GM21723 (cell line): Measurements from ENCODE around the gene PRSS23.

Experiments used
- ATAC-seq: cut with Tn5 transposase; IDR thresholded peaks from one replicate; pipeline ENCODE4 v1.9.1; 2021; ENCODE audit warnings: mild to moderate bottlenecking, moderate library complexity; ENCODE audit not compliant: unreplicated experiment

PRSS23 gene

DNA sequence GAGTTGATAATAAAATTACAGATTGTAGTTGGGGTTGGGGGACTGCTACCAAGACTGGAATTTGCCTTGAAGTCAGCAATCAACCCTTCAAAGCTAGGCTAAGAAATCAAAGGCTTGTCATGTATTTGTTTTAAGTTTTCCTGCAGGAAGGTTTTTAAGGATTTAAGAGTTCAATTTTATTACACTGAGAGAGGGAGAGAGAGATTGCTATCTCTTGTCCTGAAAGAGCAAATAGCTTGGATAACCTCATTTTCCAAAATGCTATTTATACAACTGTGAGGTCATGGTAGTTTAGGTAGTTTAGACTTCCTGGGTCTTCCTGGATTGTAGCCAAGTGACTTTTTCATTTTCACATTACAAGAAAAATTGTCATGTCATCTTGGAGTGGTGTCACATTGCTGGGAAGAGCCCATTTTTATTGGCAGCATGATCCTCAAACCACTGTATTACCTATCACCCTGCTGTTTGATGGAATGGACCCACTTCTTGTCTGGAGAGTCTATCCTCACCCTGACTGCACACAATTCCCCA is 10.1 kb upstream of the PRSS23 start:
- no peak for ATAC-seq

DNA sequence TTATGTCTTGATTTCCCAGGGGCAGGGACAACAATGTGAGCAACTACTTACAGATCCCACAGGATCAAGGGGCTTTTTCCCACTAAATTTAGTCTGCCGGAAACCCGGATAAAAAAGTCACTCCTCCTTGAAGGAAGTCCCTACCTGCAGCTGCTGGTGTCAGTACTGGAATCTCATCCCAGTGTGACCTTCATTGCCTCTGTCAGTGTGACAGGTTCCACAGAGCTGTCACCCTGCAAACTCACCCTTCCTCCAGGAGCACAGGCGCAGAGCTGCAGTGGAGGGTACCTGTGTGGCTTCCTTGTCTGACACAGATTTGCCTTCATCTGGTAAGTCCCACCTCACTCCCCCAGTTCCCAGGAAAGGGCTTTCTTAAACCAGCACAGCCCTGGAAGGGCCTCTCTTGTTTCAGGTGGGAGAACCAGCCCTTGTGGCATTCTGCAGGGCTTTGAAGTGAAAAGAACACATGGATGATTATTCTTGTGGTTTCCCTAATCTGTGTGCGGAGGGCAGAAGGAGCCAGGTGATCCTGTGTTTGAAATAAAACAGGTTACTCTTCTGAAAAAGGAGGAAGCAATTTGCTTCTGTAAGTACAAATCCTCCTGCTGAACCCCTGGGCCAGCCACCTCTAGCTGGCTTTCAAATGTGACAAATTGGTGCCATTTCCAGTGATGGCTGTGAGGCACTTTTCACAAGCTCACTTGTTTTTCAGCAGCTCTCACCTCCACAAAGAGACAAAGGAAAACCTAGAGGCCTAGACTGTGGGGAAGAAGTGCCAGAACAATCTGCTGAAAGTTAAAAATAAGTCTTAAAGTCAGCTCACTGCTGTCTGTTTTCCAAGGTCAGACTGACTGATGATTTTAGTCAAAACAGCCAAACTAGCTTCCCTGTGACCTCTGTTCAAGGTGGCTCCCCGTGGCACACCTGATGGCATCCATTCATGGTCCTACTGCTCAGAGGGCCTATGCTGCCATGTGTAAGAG is 9.2 kb upstream of the PRSS23 start:
- no peak for ATAC-seq

DNA sequence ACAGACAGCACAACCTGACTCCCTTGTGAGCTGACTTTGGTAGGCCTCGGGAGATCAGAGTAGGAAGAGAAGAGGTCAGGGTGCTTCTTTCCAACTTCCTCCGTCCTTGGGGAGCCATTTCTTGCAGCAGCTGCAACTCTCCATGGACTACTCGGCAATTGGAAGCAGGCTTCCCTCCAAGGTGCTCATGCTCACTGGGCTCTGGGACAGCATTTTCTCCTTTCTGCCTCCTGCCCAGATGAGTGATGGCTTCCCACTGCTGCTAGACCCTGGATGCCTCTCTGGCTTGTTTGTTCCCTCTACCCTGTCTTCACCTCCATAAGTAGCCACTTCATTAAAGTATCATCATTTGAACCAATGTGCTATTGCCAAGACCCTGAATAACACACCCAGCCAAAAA is 8.2 kb upstream of the PRSS23 start:
- no peak for ATAC-seq

DNA sequence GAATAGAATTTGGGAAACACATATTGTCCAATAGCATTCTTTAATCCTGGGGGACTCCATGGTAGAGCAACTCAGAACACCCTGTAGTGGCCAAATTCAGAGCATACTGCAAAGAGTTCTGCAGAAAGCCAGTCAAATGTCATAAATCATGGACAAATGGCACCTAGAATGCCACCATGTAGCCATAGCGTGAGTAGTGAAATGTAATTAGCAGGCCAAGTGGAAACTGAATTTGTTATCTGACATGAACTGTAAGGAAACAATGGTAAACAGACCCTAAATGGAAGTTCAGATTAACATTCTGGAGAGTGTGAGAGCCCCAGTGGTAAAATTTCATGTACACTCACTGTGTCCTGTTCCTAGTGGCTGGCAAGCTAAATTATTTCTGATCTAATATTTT is 7.0 kb upstream of the PRSS23 start:
- no peak for ATAC-seq

DNA sequence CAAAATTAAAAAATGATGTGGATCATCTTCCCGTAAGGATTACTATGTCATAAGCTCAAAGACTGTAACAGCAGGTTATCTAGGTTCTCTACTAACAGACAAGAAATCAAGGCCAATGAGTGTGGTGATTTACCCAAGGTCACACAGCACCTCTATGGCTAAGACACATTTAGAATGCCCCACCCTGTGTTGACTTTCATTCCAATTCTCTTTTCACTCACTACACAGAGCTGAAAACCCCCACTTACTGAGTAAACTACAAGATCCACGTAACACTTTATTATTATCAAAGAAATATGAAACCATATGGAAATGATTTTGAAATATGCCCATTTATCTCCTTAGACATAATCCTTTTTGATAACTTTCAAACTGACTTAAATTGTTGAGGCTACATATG is 4.8 kb upstream of the PRSS23 start:
- ATAC-seq = no peak

DNA sequence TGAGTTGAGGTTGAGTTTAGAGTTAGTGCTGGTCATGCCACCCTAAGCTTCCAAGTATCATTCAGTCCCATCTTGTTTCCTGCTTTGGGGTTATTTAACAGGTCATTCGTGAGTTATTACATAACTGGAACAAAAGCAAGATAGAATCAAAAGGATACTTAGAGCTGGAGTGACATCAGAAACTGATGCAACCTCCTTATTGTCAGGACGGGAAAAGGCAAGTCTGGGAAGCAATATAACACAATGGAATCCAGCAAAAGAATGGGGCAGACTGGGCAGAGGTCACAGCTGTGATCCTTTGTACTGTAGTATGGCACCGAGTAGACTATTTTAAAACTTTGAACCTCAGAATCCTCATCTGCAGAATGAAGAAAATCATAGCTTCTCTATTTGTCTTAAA is 4.4 kb upstream of the PRSS23 start:
- ATAC-seq = no peak

DNA sequence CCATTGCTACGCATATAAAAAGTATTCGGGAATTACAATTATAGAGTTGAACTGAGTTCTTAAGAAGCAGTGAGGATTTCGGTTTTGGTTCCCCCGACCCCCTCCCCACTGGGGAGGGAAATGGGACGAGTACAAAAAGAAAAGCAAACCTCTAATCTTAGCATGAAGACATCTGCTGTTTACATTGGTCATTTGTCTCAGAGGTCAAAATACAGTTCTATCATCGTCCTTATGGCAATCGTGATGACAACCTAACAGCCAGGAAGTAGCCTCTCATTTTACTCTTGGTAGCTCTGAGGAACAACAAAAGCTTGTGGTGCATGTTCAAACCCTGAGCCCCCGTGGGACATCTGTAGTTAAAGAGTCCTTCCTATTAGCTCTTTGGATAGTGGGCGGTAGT is 3.2 kb upstream of the PRSS23 start:
- ATAC-seq = no peak

DNA sequence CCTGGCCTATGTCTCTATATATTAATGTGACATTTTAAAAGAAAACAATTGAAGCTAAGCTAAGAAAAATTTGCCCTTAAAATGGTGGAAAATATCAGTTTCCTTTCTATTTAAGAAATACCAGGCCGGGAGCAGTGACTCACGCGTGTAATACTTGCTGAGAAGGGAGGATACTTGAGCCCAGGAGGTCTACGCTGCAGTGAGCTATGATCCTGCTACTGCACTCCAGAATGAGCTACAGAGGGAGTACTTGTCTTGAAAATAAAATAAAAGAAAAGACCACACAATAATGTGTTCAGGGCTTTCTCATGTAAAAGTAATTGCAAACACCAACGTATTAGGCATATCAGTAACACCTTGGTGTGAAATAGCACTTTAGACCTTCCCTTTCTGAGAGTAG is 1.4 kb upstream of the PRSS23 start:
- no peak for ATAC-seq

DNA sequence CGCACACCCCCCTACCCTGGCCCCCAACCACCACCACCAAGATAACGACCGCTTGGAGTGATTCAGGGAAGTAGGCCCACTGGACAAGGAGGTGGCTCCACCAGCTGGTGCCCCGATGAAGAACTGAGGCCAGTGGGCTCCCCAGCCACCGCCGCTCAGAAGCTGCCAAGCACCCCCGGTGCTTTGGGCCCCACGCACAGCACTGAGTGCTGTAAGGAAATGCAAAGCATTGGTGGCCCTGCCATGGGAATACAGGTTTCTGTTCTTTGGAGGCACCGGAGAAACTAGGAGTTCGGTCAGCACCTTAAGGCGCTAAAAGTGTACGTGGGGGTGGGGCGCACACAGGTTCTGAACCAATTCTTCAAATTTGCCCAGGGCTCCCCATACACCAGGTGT is 664 bp upstream of the PRSS23 start:
- no peak for ATAC-seq

DNA sequence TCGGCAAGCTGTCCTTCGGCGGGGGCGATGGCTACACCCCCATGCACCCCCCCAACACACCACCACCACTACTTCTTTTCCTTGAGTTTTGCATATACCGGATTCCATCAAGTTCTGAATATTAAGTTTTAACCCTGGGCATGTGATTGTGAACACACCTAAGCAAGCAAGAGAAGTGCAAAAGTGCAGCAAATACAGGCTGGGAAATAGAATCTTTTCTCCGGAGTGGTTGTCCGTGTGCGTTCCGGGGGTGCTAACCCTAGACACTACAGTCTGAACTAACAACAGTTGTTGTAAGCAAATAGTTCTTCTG is 574 bp downstream of the PRSS23 start:
- no peak for ATAC-seq

DNA sequence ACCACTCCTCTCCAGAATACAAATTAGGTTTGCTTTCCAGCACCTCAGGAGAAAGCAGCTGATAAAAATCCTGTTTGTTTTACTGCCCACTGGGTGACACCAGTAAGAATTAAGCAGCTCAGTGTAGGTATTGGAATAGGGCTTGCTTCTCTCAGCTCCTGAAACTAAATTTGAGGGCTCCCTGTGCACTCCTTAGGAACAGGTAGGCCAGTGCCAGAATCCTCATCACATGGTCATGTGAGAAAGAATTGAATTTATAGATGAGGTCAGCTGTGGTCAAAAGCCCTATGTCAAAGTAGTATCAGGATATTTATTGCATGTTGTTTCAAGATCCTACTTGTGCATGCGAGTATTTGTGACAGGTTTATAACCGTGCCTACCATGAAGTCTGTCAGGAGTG is 1.0 kb downstream of the PRSS23 start:
- ATAC-seq = no peak

DNA sequence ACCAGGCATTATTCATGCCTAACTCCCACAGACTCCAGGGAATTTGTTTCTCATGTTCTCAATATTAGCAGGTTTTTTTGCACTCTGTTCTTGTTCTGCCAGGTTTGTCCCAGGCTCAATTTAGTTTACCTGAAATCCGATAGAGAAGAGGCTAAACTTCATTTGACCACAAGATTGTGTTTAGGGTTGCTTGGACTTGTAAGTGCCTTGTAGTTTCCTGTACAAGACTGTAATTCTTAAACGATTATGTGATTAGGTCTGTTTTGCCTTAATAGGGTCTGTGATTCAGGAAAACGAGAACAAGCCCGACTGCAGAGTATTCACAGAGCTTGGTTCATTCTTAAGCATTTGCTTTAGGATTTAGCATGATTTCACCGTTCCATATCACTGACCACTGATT is 1.8 kb downstream of the PRSS23 start:
- no peak for ATAC-seq

DNA sequence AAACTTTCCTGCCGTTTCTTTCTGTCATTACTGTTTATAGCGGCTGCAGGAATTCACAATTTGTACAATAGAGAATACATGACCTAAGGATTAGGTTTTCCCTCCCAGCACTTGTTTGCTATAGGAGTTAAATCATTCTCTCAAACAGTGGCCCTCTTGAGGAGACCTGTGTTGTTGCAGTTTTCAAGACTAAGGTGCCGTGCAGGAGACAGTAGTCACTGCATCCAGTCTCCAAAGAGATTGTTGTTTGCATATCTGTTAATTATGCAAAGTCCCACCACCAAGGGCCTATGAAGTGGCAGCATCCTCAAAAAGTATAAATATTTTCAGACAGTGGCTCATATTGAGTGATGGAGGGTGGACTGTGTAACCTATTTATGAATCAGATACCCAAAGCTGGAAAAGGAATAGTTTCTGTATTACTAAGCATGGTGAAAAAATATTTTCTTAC is 2.3 kb downstream of the PRSS23 start:
- peak; percentile 46 for ATAC-seq

DNA sequence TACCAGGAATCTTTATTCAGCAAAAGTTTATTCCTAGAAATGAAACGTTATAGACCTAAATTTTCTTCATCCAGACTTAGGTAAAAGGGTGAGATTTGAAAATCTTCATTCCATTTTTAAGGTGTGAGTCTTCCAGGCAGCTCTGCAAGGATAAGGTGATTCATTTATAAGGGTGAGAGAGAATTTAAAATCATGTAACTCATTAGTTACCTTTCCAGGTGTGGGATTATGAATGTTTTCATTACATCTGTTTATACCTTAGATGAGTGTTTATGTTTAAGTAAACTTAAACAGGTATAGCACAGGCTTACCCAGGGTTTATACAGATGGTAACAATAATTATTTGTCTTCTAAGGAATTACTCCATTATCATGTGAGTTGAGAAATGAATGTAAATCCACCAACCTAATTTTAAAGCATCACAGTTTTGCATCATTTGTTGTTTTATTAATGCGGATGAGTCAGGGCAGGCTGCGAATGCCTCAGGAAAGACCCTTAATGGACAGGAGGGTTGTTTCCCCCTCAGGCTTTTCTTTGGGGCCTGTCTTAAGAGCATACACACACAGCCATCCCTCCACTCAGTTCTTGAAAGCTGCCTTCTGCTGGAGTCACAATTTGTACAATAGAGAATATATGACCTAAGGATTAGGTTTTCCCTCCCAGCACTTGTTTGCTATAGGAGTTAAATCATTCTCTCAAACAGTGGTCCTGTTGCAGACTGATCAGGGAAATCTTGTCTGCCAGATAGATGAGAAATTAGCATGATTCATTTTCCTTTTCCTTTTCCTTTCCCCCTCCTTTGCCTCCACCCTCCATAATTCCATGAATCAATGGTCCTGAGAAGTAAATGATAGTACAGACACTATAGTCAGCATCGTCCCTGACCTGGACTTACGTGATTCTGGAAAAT is 3.0 kb downstream of the PRSS23 start:
- no peak for ATAC-seq

DNA sequence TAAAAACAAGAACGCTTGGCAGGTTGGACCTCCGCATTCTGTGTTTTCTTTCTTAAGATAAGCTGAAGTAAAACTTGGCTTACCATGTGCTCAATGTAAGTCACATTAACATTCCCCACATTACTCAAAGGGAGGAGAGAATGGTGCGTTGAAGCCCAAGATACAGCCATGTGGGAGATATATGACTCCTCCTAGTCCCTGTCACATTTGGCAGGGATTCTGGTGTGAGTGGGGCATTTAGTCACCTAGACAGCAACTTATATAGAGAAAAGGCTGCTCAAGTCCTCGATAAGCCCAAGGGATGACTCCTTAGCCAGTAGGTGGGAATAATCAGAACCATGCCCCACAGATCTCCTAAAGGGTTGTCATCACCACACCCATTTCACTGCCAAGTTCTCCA is 4.6 kb downstream of the PRSS23 start:
- ATAC-seq = no peak

DNA sequence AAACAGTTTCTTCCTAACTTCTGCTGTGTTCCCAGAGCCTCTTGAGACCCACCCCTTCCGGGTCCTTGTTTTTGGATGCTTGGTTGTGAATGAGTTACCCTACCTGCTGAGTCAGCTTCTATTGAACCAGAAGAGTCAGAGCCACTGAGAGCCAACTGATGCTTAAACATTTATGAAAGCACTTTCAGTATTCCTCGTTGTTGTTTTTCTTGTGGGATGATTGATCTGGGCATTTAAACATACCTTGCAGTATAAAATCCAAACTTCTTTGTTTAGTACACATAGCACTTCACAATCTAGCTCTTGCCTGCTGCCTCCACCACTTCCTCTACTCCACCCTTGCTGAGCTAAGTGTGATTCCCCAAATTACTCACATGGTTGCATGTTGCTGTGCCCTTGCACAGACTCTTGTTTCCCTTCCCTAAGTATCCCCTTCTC is 5.5 kb downstream of the PRSS23 start:
- peak; percentile 75 for ATAC-seq

DNA sequence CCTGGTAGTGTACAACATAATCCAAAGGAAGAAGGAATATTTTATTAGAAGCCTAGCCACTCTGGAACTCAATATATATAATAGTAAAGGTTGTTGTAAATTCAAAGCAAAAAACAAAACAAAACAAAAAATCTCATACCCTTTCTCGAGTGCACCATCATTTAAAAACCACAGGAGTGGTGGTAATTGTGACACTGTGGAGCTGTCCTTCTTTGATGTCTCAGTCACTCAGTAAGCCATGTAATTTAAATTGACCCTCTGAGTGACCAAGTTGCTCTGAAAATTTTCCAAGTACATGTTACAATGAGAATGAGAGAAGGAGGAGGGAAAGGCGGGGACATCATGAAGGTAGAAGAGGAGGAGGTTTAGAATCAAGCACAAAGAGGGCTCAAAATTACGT is 6.6 kb downstream of the PRSS23 start:
- ATAC-seq = no peak

DNA sequence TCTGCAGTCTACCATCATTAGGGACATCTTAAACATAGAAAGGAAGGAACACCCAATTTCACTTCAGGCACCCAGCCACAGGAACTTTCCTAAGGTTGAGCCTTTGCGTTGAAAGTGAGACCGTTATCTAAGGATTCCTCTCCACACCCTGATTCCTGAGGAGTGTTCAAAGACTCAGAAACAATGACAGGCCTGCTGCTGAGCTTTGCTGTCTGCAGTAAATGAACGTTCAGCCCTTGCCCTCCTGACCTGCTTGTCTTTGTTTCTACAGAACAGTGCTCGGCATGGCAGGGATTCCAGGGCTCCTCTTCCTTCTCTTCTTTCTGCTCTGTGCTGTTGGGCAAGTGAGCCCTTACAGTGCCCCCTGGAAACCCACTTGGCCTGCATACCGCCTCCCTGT is 7.0 kb downstream of the PRSS23 start:
- no peak for ATAC-seq

DNA sequence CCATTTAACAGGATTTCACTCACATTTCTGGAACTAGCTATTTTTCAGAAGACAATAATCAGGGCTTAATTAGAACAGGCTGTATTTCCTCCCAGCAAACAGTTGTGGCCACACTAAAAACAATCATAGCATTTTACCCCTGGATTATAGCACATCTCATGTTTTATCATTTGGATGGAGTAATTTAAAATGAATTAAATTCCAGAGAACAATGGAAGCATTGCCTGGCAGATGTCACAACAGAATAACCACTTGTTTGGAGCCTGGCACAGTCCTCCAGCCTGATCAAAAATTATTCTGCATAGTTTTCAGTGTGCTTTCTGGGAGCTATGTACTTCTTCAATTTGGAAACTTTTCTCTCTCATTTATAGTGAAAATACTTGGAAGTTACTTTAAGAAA is 9.2 kb downstream of the PRSS23 start:
- no peak for ATAC-seq

DNA sequence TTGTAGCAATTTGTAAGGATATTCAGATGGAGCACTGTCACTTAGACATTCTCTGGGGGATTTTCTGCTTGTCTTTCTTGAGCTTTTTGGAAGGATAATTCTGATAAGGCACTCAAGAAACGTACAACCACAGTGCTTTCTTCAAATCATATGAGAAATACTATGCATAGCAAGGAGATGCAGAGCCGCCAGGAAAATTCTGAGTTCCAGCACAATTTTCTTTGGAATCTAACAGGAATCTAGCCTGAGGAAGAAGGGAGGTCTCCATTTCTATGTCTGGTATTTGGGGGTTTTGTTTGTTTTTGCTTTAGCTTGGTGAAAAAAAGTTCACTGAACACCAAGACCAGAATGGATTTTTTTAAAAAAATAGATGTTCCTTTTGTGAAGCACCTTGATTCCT is 9.9 kb downstream of the PRSS23 start:
- no peak for ATAC-seq

DNA sequence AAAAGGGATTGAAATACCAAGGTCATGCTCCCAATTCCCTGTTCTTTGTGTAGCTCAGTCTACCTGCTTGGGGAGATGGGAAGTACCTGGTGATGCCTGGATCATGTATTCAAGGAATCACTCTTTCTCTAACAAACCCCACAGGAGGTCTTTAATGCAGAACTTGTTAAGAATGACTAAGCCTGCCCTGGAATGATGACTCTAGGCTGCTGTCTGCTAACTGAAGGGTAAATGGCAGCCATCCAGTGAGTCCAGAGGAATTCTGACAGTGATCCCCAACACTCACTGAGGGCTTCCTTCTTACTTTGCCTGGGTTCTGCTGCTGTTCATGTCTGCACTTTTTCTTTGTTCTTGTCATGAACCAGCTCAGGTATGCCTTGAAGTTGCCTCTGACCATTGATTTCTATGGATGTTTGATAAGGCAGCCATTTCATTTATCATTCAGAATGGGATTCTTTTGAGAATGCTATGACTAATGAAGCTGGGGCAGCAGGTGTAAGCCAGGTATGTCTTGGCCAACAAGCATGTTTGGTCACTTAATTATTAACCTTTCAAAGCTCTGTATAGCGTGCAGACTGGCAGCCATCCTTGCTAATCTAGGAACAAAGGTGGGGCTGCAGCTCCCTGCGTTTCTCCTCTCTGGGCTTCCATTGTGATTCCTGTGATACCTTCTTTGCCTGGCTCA is 11.4 kb downstream of the PRSS23 start:
- no peak for ATAC-seq
